HG03558 (cell line): Measurements from ENCODE around the gene WNT5B.

Experiments
- ATAC-seq: cut with Tn5 transposase; IDR thresholded peaks from one replicate; pipeline ENCODE4 v1.9.1; 2021; ENCODE audit warnings: moderate number of reproducible peaks; ENCODE audit not compliant: unreplicated experiment; ENCODE audit errors: extremely low read depth

WNT5B gene

DNA sequence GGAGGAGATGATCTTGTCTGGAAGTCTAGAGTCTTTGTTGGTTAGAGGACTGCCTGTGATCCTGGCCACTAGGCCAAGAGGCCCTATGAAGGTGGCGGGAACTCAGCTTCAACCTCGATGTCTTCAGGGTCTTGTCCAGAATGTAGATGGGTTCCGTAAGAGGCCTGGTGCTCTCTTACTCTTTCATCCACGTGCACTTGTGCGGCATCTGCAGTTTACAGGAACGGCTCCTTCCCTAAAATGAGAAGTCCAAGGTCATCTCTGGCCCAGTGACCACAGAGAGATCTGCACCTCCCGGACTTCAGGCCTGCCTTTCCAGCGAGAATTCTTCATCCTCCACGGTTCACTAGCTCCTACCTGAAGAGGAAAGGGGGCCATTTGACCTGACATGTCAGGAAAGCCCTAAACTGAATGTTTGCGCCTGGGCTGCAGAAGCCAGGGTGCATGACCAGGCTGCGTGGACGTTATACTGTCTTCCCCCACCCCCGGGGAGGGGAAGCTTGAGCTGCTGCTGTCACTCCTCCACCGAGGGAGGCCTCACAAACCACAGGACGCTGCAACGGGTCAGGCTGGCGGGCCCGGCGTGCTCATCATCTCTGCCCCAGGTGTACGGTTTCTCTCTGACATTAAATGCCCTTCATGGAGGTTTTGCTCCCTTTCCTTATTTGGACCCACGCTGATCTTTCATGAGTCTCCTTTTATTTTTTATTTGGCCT is 17.7 kb downstream of the WNT5B start:
- ATAC-seq: no peak

DNA sequence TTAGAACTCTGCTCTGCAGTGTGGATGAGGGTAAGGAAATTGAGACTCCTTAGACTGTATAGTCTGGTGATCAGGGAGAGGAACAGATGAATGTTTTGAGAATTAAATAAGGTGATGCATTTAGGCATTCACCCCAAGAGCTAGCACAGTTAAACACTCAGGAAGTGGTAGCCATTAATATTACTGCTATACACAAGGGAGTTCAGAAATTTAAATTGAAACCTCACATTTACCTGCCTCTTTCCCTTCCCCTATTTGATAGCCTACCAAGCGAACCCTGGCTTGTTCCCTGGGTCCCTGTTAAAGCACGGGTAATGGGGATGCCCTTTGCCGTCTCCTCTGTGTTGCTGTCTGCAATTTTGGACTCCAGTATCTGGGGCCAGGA is 18.2 kb downstream of the WNT5B start:
- no peak for ATAC-seq

DNA sequence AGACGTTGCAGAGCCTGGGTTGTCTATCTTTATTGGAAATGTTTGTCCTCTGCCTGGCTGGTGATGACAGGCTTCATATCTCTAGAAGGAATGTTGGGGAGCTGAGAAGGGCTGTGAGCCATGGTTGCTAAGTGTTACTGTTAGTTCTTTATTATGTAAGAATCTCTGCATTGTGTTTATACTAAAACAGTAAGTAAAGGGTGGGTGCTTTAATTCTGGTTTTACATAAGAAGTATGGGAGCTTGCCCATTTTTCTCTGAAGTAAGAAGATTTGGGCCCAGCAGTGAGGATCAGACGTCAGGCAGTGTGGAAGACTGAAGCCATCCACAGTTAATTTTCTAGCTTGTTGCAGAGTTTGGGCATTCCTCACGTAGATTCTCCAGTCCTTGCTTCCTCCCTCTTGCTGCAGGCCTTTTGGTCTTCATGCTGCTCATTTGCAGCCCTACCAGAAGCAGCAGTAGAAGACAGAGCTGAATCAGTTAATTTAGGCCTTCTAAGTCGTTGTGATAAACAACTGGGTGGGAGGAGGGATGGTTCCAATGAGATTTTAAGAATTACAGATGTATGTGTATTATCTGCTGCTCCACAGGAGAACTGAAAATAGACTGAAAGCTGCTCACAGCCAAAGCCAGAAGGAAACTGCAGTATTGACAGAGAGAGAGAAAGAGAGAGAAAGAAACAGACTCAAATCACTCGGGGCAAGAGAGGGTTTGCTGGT is 21.4 kb downstream of the WNT5B start:
- ATAC-seq: no peak

DNA sequence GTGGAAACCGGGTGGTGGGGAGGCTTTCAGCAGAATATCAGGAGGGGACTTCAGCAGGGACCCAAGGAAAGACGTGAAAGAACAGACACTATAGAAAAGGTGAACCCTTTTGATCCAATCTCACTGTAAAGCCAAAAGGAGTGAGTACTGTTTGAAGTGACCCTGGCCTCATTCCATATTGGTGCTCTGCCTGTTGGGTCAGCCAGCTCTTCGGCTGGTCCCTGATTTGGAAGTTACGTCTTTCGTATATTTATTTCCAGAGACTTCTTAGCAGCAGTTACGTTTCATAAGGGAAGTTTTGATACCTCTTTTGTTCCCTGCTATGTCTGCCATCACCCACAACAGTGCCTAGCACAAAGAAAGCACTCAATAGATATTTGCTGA is 21.9 kb downstream of the WNT5B start:
- no peak for ATAC-seq

DNA sequence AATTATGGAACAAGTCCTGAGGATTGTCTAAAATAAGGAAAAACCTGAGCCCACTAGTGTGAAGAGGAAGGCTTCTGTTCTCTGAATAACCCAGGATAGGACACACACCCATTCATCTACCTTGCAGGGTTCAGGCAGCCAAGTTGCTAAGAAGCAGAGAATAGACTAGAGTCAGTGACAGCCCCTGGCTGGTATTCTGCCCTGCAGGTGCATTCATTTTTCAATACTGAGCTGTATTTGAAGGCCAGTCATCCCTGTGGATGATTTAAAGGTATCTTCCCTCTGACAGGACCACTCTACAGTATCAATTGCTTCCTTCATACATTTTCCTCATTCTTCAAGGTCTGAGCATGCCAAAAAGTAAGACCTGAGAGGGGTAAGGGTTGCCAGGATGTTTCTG is 22.9 kb downstream of the WNT5B start:
- no peak for ATAC-seq

DNA sequence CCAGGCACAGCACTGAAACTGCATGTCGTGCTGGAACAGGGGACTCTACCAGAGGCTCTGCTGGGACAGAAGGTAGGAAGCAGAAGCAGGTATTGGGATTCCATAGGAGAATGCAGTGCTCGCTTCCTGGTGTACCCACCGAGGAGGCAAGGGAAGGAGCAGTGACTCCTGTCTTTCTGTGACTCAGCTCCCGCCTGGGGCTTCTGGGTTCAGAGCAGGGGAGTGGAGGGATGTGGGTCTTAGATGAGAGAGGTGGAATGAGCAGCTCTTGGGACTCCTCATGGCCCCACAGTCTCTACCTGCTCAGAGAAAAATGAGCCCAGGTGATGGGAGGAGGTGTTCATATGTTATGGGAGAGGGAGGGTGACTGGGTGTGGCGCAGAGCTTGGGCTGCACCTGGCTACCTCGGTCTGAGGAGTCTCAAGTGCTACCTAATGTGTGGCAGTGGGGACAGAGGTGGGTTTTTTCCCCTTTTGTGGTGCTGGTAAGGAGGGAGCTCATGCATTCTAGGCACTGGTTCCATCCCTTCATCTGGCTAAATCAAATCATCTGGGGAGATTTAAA is 26.3 kb downstream of the WNT5B start:
- no peak for ATAC-seq

DNA sequence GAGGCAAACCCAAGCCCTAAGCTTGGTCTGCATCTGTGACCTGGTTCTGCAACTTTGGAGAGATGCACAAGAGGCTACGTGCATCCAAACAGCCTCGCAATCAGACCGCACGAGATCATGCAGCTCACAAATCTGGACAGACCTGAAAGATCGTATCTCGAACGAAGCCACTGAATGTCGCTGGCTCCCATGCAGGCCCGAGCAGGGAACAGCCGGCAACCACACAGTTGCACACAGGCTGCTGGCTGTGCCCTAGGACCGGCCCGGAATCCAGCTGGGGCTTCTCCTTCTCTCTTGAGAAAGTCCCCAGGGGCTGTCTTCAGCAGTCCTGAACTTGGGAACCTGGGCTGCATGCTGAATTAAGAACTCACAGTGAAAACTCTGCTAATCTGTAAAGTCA is 27.9 kb downstream of the WNT5B start:
- no peak for ATAC-seq

DNA sequence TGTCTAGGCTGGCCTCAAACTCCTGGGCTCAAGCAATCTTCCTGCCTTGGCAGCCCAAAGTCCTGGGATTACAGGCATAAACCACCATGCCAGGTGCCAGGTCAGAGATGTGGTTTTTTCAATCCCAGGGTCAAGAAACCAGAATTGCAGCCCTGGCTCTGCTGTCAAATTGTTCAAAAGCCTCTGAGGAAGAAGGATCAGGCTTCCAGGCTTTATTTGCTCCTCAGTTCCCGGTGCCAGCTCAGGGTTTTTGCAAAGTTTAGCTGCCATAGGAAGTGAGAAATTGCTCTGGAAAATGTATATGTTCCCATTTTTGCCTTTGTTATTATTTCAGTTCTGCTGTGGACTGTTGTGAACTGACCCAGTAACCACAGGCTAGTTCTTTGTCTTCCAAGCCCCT is 28.7 kb downstream of the WNT5B start:
- no peak for ATAC-seq

DNA sequence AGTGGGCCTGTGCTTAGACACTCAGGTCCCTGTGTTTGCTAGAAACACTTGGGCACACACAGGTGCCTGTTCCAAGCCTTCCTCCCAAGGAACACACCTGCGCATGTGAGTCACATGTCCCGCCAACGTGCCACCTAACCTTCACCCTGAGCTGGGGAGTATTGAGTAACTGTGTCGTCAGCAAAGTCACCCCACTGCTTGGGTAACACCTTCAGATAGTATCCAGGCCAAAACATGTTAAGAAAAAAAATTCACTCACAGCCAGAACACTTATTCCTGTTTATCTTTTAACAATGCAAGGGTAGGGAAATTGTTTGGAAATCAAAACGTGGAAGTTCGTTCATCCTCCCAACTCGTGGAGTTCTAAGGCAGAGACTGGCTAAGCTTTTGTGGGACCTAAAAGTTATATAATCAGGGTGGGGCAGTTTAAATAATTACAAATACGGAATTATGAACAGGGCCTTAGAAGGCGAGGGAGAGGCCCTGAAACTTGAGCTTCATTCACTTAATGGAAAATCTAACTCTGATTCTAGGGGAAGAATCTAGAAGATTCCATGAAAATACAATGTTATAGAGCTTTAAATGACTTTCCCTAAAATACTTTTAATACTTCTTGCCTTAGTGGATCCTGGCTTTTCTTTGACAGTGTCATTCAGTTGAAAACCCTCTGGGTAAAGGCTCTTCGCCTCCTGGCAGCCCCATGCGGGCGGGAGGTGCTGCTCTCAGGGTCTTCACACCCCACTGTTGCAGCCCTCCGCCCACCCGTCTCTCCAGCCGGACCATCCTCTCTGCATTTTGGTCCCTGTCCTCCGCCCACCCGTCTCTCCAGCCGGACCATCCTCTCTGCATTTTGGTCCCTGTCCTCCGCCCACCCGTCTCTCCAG is 31.5 kb downstream of the WNT5B start:
- no peak for ATAC-seq

DNA sequence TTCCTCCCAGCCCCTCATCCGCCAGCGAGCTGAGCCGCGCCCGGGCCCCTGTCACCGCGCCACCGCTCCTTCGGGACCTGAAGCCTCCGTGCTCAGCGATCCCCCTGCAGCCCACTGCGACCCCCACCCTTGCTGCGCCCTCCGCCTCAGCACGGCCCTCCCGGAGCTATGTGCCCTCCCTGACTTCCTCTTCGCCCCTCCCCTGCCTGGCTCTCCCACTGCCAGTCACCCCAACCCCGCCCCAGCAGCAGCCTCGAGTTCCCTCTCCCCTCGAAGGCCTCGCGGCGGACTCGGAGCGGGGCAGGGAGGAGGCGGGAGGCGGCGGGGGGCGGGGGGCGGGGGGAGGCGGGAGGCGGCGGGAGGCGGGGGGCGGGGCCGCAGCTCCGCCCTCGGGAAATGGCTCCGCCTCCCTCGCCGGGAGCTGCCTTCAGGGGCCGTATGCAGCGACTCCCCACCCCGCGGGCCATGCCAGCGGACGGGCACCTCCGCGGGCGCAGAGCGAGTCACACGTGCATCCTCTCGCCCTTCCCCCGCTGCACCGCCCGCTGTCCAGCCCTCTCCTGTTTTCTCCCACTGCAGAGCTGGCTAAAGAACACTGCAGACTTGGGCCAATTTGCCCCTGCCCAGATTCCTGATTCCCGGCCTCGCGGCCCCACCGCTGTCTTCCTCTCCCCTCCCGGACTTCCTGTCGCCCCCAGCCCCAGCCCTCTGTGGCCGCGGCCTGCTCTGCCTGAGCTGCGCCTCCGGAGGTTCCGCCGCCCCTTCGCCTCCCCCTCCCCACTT is 32.7 kb downstream of the WNT5B start:
- no peak for ATAC-seq

DNA sequence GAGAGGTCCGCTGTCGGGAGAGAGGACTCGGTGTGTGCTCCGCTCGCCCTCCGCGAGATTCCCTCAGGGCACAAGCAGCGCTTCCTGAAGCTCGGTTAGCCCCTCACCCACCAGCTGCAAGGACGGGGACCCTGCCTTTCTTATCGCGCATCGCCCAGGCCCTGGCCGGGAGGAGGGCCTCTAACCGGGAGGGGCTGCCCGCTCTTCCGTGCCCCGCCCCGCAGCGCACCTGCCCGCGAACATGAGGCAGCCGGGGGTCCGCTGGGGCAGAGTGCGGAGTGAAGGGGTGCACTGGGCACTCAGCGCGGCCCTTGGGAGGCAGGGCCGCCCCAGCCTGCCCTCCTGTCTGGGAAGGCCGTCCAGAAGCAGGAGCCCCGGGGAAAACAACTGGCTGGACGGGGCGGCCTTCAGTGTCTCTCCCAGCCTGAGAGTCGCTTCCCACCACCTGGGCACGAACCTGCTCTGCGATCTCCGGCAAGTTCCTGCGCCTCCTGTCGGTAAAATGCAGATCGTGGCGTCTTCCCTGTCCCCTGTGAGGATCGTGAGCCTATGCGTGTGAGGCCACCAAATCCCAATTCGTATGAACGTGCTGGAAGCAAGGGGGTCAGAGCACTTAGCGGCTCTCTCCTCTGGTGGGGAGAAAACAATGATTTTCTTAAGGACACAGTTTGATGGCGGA is 33.9 kb downstream of the WNT5B start:
- ATAC-seq: no peak

DNA sequence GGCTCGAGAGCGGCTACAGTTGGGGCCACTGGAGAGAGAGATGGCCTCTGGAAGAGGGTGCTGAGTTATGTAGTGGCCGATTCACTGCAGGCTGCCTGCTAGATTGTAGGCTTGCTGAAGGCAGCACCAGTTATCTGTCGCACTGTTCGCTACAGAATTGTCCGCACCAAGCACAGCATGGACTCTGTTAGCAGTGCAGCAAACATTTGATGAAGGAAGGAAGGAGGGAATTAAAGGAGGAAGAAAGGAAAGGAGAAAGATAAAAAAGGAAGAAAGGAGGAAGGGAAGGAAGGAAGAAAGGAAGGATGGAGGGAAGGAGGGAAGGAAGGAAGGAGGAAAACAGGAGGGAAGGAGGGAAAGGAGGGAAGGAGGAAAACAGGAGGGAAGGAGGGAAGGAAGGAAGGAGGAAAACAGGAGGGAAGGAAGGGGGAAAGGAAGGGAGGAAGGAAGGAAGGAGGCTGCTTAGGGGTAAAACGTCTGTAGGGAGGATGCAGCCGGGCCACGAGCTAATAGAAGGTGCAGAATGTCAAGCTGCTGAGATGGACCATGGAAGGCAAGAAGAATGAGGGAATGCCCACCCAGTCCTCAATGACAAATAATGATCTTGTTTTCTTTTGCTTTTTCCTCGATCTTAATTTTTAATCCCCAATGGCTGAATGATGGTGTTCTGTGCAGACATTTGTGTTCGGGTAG is 34.6 kb downstream of the WNT5B start:
- ATAC-seq: no peak

DNA sequence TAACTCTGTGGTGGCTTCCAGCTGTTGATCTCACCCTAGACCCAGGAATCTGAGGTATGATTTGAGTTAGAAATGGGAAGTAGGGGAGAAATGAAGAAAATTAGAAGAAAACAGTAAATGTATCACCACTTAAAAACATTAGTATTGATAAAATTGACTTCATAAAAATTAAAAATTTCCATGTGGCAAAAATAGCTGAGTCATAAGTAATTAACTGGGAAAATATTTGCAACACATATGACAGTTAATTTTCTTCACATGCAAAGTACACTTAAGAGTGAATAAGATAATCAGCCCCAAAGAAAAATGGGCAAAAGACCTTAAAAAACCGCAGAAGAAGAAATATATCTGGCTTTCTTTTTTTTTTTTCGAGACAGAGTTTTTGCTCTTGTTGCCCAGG is 36.3 kb downstream of the WNT5B start:
- ATAC-seq: no peak

DNA sequence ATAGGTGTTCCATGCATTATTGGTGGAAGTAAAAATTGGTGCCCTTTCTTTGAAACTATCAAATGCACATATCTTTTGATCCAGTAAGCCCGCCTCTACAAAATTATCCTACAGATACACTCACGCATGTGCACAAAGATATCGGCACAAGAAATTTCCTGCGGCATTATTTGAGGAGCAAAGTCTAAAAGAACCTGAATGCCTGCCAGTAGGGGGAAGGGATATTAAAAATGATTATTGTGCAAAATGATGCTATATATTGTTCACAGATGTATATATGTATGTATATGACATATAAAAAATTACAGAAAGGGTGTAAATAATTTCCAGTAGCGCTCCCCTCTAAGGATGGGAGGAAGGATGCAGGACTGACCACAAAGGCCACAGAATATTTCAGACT is 37.2 kb downstream of the WNT5B start:
- ATAC-seq: no peak

DNA sequence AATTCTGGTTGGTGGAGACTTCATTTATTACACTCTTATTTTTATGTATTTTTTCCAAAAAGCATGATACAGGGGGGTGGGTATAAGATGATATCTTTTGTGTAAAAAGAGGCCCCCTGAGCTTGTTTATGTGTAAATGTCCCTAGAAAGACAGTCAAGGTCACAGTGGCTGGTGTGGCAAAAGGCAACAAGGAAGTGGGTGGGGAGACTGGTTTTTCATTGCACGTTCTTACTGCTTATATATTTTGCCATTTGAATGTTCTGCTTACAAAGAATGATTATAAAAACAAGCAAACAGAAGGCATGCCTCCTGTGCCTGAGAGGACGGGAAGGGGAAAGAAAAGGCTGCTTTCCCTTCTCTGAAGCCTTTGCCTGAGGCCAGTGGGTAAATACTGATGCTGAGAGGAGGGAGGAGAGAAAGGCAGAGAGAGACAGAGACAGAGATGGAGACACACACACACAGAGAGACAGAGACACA is 37.7 kb downstream of the WNT5B start:
- no peak for ATAC-seq

DNA sequence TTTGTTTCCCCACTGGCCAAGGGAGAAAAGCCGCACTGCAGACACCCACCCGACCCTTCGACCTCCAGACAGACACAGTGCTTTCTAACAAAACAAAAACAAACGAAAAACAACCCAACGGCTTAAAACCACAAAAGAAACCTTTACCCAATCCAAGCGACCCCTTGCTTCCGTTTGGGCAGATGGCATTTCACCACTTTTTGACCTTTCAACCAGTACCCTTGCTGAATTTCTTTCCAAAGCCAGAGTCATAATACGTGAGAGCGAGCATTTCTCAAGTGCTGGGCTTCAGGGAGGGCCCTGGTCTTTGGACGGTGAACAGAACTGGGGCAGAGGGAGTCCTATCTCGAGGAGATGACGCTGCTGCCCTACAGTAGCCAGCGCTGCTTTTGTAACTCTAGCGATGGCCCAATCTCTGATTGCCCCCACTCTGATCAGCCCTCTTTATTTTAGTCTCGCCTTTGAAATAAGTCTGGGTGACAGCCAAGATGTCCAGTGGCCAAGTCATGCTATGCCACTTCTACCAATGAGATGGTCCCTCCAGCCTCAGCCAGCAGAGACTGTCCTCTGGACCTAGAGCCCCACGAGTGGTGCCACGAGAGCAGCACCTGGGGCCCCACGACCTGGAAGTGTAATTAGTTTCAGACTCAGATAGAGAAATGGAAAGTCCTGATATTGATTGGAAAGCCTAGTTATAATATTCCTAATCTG is 40.0 kb downstream of the WNT5B start:
- no peak for ATAC-seq

DNA sequence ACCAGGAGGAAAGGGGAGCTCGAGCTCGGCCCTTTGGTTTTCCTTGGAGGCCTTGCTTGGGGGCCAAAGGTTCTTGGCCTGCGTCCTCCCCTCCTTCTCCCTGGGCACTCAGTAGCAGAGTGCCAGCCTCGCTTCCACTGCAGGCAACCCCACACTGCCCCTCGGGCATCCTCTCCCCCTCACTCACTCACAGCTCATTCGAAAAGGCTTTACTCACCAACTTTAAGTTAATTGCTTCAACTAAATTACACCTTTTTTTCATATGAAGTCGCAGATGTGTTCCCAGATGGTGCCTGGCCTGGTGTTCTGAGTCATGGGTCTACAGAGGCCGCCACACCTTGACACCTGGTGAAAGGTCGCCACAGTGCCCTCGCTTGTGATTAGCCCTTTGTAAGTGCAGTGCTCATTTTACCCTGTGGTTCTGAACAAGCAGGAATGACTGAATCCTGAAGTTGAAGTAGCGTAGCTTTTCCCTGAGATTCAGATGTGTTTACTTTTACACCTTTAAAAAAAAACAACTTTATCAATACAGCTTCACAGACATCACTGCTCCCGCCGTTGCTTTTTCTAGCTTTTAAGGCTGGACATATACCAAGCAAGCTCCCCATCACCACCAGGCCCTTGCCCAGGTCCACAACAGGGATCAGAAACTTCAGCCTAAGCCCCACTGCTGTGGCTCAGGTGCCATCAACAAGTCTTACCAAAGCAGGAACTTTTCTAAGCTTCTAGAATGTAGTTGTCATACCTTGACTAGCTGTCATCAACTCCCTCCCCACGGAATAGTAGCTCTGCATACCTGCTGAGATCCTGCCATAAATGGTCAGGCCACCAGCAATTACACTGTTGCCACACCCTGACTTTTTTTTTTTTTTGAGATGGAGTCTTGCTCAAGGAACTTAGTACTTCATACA is 41.6 kb downstream of the WNT5B start:
- no peak for ATAC-seq
